ENCODE results near the gene EIF4H.
"Not testable (repeated sequence)": the region's sequence is repeated elsewhere in the genome, so short reads cannot be mapped to it uniquely, and the experiment has no call there.

The EIF4H gene

GRCh38 chr7:74176555-74176954 is 2.4 kb downstream of the EIF4H start:
- no peak for DNase-seq

DNA sequence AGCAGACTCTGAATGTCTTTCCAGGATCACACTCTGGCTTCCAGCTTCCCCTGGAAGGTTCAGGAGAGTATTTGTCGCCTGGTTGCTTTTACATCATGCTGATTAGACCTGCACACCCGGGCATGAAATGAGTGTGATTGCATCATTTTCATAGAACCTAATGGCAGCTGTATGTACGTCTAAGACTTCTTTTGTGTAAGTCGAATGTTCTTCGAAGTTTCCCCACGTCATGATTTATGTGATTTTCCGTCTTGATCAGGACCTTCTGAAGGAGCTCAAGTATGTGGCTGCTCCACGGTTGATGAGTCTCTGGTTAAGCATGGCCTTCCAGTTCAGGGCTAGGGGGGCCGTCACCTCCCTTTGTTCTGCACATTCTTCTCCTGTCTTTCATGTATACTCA is 4.5 kb downstream of the EIF4H start:
- DNase-seq, result no peak

DNA sequence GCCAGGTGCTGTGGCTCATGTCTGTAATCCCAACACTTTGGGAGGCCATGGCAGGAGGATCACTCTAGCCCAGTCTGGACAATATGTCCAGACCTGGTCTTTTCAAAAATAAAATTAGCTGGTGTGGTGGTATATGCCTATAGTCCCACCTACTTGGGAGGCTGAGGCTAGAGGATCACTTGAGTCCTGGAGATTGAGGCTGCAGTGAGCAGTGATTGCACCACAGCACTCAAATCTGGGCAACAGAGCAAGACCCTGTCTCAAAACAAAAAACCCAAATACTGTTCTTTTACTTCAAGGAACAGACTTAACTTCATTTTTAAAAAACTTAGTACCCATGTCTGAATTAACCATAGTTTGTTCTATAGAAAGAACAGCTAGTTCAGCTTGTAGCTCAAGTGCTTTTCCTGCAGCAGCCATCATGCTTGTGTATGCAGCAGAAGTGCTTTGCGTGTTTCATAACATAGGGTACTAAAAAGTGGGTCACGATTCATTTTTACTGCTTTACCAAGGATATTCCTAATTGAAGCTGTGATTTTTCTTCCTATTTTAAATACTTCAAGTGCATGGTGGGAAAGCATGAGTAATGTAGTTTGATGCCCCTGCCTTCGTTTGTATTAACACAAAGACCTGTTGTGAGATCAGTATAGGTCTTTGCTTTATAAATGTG is 5.9 kb downstream of the EIF4H start:
- no peak for DNase-seq

DNA sequence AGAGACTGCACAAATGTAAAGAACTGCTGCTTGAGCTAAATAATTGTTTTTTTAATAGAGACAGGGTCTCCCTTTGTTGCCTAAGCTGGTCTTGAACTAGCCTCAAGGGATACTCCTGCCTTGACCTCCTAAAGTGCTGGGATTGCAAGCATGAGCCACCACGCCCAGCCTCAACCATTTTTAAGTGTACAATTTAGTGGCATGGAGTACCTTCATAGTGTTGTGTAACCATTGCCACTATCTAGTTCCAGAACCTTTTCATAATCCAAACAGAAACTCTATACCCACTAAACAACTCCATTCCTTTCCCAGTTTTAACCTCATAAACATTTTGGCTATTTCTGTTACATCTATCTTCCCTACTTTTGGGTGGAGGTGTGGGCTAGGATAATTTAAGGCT is 6.7 kb downstream of the EIF4H start:
- DNase-seq, result no peak

DNA sequence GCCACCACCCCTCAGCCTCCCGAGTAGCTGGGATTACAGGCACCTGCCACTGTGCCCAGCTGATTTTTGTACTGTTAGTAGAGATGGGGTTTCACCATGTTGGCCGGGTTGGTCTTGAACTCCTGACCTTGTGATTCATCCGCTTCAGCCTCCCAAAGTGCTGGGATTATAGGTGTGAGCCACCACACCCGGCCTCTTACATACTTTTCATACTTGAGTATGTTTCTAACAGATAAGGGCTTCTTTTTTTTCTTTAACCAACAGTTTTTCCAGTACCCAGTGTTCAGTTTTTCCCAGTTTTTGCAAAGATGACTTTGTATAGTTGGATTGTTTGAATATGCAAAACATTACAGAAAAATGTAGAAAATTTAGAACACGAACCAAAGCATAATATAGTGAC is 7.7 kb downstream of the EIF4H start:
- no peak for DNase-seq

DNA sequence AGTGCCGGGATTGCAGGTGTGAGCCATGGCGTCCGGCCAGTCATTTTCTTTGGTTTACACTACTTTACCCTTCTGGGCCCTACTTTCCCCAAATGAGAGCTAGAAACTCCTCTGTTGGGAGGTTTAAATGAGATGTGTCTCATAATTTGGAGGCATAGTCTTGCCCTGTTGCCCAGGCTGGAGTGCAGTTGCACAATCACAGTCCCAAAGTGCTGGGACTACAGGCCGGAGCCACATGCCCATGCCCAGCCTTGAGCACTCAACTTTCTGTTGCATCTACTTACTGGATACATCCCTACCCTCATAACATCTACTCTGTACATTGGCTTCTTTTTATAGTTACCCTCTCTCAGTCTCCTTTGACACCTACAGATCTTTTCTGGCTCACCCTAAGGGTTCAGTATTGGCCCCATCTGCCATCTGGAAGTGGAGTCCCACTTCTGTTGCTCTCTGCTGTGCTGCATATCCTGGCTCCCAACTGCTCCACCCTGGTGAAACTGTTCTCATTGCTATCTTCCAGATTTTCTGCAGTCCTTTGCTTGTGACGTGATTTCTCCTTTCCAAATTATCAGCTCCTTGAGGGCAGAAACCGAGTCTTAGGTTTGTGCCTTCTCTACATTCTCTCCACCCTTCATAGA is 8.4 kb downstream of the EIF4H start:
- no peak for DNase-seq

DNA sequence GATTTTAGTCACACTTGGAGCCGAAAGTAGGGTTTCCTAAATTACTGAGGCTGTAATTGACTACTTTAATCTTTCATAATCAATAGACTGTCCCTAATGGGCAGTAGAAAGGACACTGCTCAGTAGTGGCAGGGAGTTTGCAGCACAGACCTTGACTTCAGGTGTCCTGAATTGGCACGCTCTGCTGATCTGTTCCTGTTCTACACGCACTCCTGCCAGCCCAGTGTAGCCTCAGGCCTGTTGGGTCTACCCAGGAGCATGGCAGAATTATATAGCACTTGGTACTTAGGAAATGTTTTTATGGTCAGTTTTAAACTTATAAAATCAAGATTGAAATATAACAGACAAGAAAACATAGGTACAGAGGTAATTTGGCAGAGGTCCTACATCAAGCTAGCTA is 9.0 kb downstream of the EIF4H start:
- no peak for DNase-seq

- no peak for DNase-seq
Measured at GRCh38 chr7:74183653-74184450, 9.7 kb downstream of the EIF4H start.

DNA sequence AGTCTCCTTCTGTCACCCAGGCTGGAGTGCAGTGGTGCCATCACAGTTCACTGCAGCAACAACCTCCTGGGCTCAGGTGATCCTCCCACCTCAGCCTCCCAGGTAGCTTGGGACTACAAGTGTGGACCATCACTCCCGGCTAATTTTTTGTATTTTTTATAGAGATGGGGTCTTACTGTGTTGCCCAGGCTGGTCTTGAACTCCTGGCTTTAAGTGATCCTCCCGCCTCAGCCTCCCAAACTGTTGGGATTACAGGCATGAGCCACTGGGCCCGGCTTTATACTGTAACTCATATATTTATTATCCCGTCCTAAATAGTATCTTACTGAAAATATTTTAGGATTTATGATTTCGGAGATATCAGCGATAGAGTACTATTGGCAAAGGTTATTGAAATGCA is 10.9 kb downstream of the EIF4H start:
- DNase-seq, result no peak

GRCh38 chr7:74185636-74186035 is 11.5 kb downstream of the EIF4H start:
- DNase-seq, result no peak

GRCh38 chr7:74187915-74188675 is 13.9 kb downstream of the EIF4H start:
- no peak for DNase-seq

DNA sequence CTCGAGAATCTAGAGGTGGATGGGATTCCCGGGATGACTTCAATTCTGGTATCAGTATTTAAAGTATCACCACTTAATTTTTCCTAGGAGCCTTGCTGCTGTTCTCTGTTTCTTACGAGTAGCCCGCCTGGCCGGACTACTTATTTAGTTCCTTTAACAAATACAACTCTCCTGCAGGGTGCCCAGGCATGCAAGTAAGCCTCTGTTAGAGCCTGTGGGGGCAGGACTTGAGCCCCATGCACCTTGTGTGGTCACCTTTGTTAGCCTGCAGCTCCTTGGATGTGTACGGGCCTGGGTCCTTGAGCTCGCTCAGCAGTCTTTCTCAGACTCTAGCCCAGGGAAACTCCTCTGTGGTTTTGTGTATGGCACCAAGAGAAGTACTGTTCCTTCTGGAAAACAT is 16.1 kb downstream of the EIF4H start:
- DNase-seq, result no peak

DNA sequence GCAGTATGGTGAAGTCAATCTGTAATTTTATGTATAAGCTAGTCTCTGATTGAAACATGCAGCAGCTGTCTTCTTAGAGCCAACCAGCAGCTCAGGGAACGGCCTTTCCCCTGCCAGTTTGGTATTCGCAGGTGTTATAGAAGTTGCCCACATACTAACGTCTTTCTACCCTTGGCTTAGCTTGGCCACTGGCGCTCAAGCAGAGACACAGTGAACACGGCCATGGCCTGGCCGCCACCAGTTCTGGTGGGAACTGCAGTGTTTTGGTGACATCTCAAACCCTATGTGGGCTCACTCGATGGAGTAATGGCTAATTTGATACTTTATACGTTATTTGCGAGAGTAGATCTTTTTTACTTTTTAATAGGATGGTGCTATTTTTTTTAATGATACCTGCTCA is 17.1 kb downstream of the EIF4H start:
- no peak for DNase-seq

DNA sequence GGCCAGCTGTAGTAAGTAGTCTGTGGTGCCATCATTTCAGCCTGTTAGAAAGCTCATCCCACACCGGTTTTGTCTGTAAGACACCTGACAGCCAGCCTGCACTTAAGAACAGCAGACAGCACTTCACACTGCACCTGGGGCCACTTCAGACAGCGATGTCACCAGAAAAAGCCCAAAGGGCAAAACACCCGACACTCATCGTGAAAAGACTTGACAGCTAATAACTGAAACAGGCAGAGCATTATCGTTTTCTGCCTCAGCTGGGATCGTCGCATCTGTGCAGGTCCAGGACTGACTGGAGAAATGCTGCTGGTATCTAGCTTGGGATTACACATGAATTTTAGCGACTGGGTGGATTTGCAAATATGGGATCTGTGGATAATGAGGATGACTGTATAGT is 18.9 kb downstream of the EIF4H start:
- DNase-seq, result no peak

DNA sequence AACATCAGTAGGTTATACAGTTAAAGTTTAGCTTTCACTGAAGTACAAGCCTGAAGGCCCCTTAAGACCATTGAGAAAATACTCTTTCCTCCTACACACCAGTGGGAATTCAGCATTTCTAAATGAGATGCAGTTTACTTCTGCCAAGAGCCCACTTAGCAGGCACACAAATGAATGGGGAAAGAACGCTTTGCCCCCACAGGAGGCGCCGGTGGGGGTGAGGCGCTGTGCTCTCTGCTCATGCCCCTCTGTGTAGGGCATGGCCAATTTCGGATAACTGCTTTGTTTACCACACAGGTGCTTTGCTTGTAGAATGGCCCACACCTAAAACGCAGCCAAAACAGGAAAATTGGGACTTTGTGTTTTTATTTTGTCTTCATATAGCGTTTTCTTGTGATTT is 19.8 kb downstream of the EIF4H start:
- DNase-seq, result no peak

DNA sequence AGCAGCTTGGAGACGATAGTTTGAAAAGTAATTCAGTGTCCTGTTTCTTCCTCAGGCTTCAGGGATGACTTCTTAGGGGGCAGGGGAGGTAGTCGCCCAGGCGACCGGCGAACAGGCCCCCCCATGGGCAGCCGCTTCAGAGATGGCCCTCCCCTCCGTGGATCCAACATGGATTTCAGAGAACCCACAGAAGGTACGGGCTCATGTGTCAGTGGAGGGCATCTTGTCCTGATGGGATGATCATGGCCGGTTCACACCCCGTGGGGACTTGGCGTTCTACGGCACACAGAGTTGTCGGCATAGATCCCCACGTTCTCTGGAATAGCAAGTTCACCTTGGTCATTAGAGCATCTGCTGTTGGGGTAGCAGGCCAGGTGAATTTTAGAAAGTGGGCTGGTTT is 20.5 kb downstream of the EIF4H start:
- DNase-seq, result no peak

- not testable (repeated sequence) for DNase-seq
Measured at GRCh38 chr7:74195139-74195860, 21.1 kb downstream of the EIF4H start.

- not testable (repeated sequence) for DNase-seq
Measured at GRCh38 chr7:74195968-74196654, 22.0 kb downstream of the EIF4H start.

GRCh38 chr7:74197449-74198124 is 23.4 kb downstream of the EIF4H start:
- no peak for DNase-seq

DNA sequence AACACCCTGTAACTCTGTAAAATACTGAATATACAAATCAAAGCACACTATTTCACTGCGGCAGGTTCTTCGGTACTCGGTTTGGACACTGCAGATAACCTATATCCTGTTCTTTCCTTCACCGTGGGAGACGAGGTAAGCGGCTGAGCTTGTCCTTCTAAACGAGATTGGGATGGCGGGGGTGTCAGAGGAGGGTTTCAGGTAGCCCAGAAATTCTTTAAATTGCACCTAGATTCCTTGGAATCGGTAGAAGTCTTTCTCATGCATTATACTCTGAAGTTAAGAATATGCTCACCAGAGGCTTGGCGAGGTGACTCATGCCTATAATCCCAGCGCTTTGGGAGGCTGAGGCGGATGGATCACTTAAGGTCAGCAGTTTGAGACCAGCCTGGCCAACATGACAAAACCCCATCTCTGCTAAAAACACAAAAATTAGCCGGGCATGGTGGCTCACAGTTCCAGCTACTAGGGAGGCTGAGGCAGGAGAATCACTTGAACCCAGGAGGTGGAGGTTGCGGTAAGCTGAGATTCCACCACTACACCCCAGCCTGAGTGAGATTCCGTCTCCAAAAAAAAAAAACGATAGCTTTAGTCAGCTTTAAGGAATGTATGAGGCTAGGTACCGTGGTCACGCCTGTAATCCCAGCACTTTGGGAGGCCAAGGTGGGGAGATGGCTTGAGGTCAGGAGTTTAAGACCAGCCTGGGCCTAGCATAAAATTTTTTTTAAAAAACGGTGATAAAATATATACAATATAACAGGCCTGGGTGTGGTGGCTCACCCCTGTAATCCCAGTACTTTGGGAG is 25.6 kb downstream of the EIF4H start:
- DNase-seq, result no peak
